ENCODE measurements around the gene TEX53.

Gene TEX53

GRCh38 chr9:114621975-114622609 is 35.5 kb downstream of the TEX53 start:
- Histone ChIP-seq H3K4me2 (ENCODE audit: low read depth, low read length, poor library complexity, severe bottlenecking) (no peak overlapping the region), H3F3A (ENCODE audit: low read depth) (no peaks in the 10 kb centered on the region), H3K9me2 (replicated peaks; ENCODE audit: low read depth, low read length) (no peaks in the 10 kb centered on the region), H3K4me1 (ENCODE audit: insufficient read depth, low read length, poor library complexity, severe bottlenecking) (peaks cover 2% of the 10 kb centered on the region), H3K4me3 (ENCODE audit: low read length, poor library complexity, severe bottlenecking) (no peak overlapping the region), H3K36me3 (ENCODE audit: insufficient read depth, low read length) (peaks cover 25% of the 10 kb centered on the region; the same call in 1 of the 2 replicates), H3K9me3 (ENCODE audit: insufficient read depth, low read depth, low read length) (no peaks in the 10 kb centered on the region), H3K27me3 (ENCODE audit: insufficient read depth, low read length, poor library complexity, severe bottlenecking) (no peaks in the 10 kb centered on the region), H2AFZ (ENCODE audit: low read length) (no peak overlapping the region), H3K79me2 (ENCODE audit: insufficient read depth, low read length) (peaks cover 13% of the 10 kb centered on the region; the same call in 1 of the 2 replicates), H4K20me1 (ENCODE audit: insufficient read depth, low read length, poor library complexity, severe bottlenecking) (no peaks in the 10 kb centered on the region), H3K9ac (ENCODE audit: low read depth, low read length, poor library complexity, severe bottlenecking) (no peak overlapping the region)
- no peak for TF ChIP-seq EZH2phosphoT487 (IDR thresholded peaks at IDR 0.05; ENCODE audit: borderline replicate concordance)
- TF ChIP-seq CTCF (conservative IDR thresholded peaks at IDR 0.05; ENCODE audit: low read length): no peak

- Histone ChIP-seq H2AFZ (ENCODE audit: low read length) (no peak overlapping the region), H3K4me2 (ENCODE audit: low read depth, low read length, poor library complexity, severe bottlenecking) (no peak overlapping the region)
Measured at GRCh38 chr9:114621561-114621960, 36.0 kb downstream of the TEX53 start.

GRCh38 chr9:114619191-114619761 is 38.3 kb downstream of the TEX53 start:
- Histone ChIP-seq H3K4me2 (ENCODE audit: low read depth, low read length, poor library complexity, severe bottlenecking) (no peak overlapping the region), H4K20me1 (ENCODE audit: insufficient read depth, low read length, poor library complexity, severe bottlenecking) (no peaks in the 10 kb centered on the region), H2AFZ (ENCODE audit: low read length) (no peak overlapping the region), H3K4me3 (ENCODE audit: low read length, poor library complexity, severe bottlenecking) (no peak overlapping the region), H3K9ac (ENCODE audit: low read depth, low read length, poor library complexity, severe bottlenecking) (no peak overlapping the region), H3K4me1 (ENCODE audit: insufficient read depth, low read length, poor library complexity, severe bottlenecking) (peaks cover 11% of the 10 kb centered on the region), H3K36me3 (ENCODE audit: insufficient read depth, low read length) (peaks cover 11% of the 10 kb centered on the region; the same call in 1 of the 2 replicates), H3K79me2 (ENCODE audit: insufficient read depth, low read length) (peaks cover 18% of the 10 kb centered on the region), H3K9me2 (replicated peaks; ENCODE audit: low read depth, low read length) (no peaks in the 10 kb centered on the region), H3K9me3 (ENCODE audit: insufficient read depth, low read depth, low read length) (no peaks in the 10 kb centered on the region), H3K27me3 (ENCODE audit: insufficient read depth, low read length, poor library complexity, severe bottlenecking) (no peaks in the 10 kb centered on the region), H3F3A (ENCODE audit: low read depth) (no peaks in the 10 kb centered on the region)
- TF ChIP-seq CTCF (conservative IDR thresholded peaks at IDR 0.05; ENCODE audit: low read length): no peak
- TF ChIP-seq EZH2phosphoT487 (IDR thresholded peaks at IDR 0.05; ENCODE audit: borderline replicate concordance): no peak

More at GRCh38 chr9:114621561-114621960, 36.0 kb downstream of the TEX53 start:
- H3K9me3 ChIP-seq (ENCODE audit: insufficient read depth, low read depth, low read length): no peaks in the 10 kb centered on the region
- no peak overlapping the region for H3K4me3 ChIP-seq (ENCODE audit: low read length, poor library complexity, severe bottlenecking)
- no peaks in the 10 kb centered on the region for H3K9me2 ChIP-seq (replicated peaks; ENCODE audit: low read depth, low read length)
- peaks cover 13% of the 10 kb centered on the region; the same call in 1 of the 2 replicates for H3K79me2 ChIP-seq (ENCODE audit: insufficient read depth, low read length)
- peaks cover 19% of the 10 kb centered on the region; the same call in 1 of the 2 replicates for H3K36me3 ChIP-seq (ENCODE audit: insufficient read depth, low read length)
- TF ChIP-seq EZH2phosphoT487 (IDR thresholded peaks at IDR 0.05; ENCODE audit: borderline replicate concordance): no peak
- no peak for TF ChIP-seq CTCF (conservative IDR thresholded peaks at IDR 0.05; ENCODE audit: low read length)
- no peak overlapping the region for H3K9ac ChIP-seq (ENCODE audit: low read depth, low read length, poor library complexity, severe bottlenecking)
- no peaks in the 10 kb centered on the region for H3F3A ChIP-seq (ENCODE audit: low read depth)
- no peaks in the 10 kb centered on the region for H3K27me3 ChIP-seq (ENCODE audit: insufficient read depth, low read length, poor library complexity, severe bottlenecking)
- no peaks in the 10 kb centered on the region for H4K20me1 ChIP-seq (ENCODE audit: insufficient read depth, low read length, poor library complexity, severe bottlenecking)
- H3K4me1 ChIP-seq (ENCODE audit: insufficient read depth, low read length, poor library complexity, severe bottlenecking): peaks cover 7% of the 10 kb centered on the region
